NCI-H748 (cell line): ENCODE data around the gene SUFU.

Source experiments
- DNase-seq: peaks from one replicate; lab custom pipeline; 2025; ENCODE audit not compliant: unreplicated experiment; lab: John Stamatoyannopoulos, UW

Gene SUFU

GRCh38 chr10:102632394-102633111 is 128.8 kb downstream of the SUFU start:
- DNase-seq = no peak

DNA sequence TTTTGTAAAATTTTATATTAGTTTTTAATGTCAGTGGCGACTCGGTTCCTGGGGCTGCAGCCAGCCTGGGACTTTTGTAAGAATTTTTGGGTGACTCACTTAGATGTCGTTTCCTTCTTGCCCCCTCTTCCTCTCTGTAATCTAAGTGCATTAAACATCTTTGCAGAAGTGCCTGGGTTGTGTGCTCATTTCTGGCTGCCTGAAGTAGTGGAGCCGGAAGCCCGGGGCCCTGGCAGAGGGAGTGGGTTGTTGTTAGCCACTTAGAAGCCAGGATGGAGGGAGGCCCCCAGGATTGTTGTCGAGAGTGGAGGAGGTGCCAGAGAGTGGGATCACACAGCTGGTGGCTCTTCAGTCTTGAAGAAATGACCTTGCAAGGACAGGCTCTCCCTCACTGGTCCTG is 129.5 kb downstream of the SUFU start:
- no peak for DNase-seq

DNA sequence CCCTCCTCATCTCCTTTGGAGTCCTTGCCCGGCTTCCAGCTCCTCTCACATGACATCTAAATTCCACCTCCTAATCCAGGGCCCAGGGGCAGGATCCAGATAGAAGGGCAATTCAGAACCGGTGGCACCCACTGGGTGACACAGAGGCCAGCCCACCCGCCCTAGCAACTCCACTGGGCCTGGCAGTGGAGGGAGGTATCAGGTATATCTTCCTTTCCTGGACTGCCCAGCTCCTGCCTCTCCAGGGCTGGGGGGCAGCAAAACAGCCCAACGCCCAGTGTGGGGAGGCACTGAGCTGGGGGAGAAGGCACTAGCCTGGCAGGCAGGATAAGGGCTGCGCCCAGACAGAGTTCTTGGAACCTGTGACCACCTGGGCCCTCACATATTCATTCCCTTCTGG is 130.1 kb downstream of the SUFU start:
- DNase-seq = no peak

- no peak for DNase-seq
Observed at GRCh38 chr10:102634686-102635085, 130.9 kb downstream of the SUFU start.

- no peak for DNase-seq
Observed at GRCh38 chr10:102635377-102635776, 131.6 kb downstream of the SUFU start.

- DNase-seq = no peak
Observed at GRCh38 chr10:102639537-102639936, 135.8 kb downstream of the SUFU start.

- peak; percentile 64 for DNase-seq
Observed at GRCh38 chr10:102641402-102641801, 137.6 kb downstream of the SUFU start.

- peak; percentile 96 for DNase-seq
Observed at GRCh38 chr10:102641880-102642735, 138.3 kb downstream of the SUFU start.

- DNase-seq = peak; percentile 67
Observed at GRCh38 chr10:102642736-102643335, 139.1 kb downstream of the SUFU start.

DNA sequence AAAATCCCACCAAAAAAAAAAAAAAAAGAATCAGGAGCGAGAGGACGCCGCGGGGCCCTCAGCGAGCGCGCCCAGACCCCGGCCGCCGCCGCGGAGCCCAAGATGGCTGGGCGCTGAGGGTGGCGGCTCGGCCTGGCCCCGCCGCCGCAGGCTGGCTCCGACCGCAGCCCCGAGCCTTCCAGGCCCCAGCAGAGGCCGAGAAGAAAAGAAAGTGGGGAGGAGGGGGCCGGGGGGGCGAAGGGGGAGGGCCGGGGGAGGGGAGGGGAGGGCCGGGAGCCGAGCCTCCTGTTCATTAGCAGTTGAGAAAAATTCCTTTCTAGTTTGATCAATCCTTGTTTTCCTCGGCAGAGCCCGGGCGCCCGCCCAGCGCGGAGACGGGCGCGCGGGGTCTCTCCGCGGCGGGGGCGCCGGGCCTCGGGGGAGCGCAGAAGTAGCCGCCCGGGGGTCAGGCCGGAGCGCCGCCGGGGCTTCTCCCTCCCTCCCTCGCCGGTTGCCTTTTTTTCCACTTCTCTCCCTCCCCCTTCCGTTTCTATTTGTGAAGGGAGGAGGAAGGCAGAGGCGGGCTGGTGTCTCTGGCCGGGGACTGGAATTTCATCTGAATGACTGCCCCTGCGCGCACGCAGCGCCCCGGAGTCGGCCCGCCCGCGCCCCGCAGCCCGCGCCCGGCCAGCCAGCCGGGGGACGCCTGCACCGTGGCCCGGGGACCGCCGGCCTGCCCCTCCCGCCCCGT is 139.7 kb downstream of the SUFU start:
- peak; percentile 74 for DNase-seq

GRCh38 chr10:102644066-102644645 is 140.4 kb downstream of the SUFU start, which contains the start of gene TRIM8:
Gene TRIM8 (plus strand): TSS chr10:102644479. CDS start chr10:102644618, 139 bp downstream.
- DNase-seq = peak; percentile 66

DNA sequence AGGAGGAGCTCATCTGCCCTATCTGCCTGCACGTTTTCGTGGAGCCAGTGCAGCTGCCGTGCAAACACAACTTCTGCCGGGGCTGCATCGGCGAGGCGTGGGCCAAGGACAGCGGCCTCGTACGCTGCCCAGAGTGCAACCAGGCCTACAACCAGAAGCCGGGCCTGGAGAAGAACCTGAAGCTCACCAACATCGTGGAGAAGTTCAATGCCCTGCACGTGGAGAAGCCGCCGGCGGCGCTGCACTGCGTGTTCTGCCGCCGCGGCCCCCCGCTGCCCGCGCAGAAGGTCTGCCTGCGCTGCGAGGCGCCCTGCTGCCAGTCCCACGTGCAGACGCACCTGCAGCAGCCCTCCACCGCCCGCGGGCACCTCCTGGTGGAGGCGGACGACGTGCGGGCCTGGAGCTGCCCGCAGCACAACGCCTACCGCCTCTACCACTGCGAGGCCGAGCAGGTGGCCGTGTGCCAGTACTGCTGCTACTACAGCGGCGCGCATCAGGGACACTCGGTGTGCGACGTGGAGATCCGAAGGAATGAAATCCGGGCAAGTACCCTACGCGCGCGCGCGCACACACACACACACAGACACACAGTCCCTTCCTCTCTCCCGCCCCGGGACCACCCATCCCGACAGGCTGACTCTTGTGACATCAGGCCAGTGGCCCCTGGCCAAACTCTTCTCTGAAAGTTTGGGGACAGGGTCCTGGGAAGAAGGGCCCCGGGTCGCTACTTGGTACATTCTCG is 141.0 kb downstream of the SUFU start:
- DNase-seq = peak; percentile 86

DNA sequence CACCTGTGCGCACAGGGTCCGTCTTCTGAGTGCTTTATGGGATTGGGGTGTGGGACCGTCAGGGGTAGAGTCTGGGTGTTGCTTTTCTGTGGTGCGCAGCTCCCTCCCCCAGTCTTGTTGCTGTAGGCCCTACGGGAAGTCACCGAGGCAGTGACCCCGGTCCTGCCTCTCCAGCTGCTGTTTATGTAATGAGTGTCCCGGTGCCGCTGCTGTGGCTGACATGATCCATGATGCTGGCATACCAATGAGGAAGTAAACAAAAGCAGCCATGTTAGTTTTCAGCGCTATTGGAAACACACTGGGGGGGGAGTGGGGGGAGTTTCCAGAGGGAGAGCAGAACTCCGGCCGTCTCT is 141.6 kb downstream of the SUFU start:
- DNase-seq = peak; percentile 58

DNA sequence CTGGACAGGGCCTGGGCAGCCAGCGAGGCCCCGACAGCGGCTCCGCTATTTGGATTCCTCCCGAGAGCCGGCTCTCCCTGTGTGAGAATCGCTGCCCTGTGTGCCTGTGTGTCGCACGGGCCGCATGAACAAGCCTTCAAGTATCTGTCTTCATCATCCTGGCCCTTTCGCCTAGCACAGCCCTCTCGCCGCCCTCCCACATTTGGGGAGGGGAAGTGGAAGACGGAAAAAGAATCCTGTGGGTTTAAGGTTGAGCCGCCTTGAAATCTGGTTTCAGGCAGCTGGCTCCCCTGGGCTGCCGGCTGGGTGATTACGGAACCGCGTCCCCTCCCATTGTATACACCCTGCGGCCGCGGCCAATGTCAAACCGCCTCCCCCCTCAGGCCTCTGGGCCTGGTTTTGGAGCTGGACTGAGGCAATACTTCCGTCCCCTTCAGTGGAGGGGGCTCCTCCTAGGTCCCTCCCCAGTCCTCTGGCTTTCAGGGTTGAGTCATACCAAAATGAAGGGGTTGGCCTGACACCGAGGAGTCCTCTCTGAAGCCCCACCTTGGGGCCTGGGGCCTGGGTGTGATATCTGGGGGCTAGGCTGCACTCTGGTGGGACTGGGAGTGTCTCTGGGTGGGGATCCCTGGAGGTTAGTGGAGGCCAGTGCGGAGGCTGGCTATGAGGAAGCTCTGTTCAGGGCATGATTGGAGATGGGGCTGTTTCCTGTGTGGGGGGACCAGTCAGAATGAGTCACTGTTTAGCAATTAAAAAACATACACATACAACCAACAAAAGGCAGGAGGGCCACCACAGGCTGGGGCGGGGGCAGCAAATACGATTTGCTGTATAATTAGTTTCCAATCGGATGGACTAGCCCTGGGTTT is 142.2 kb downstream of the SUFU start:
- peak; percentile 55 for DNase-seq

- peak; percentile 47 for DNase-seq
Observed at GRCh38 chr10:102646610-102647442, 143.1 kb downstream of the SUFU start.

DNA sequence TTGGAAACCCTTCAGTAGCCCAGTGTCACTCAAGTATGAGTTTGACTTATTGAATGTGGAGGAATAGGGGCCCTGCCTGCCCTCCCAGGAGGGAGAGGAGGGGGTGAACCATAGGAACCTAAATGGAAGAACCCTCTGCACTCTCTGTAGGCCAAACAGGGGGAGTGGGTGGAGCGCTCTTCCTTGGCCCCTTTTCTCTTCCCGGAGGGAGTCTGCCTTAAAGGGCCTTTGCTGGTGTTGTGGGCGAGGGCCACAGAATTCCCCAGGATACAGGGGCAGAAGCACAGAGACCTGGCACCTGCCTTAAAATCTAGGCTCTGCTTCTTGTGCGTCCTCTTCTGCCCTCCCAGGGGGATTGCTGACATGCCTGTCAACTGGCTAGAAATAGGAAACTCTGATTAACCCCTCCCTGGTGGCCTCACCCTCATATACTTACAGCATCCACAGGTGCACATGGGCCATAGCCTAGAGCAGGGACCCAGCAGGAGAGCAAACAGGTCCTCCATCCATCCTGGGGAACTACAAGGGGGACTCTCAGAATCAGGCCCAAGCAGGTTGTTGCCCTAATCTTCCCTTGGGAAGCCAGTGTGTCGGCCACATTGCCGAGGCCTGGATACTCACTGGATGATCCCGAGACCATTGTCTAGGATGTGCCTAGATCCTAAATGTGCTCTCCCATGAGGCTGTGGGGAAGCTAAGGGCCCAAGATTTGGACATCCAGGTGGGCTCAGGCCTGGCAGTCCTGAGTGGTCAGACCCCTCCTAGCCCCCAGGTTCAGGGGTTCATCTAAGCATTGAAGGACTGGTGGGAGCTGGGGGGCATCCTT is 143.9 kb downstream of the SUFU start:
- DNase-seq = no peak

GRCh38 chr10:102648269-102648888 is 144.6 kb downstream of the SUFU start:
- DNase-seq = no peak
